ENCODE measurements around the gene DQX1.

- TF ChIP-seq CTCF (conservative IDR thresholded peaks at IDR 0.05 in 1 of 2, IDR thresholded peaks at IDR 0.05 in 1 of 2; ENCODE audit: extremely low read depth in 1 of 2, insufficient read depth in 1 of 2, low read depth in 1 of 2, low read length in 2 of 2) (no peak), EZH2 (IDR thresholded peaks at IDR 0.05; ENCODE audit: borderline replicate concordance, low read length) (no peak)
Measured at GRCh38 chr2:74502720-74503505, 23.1 kb downstream of the DQX1 start.

Data from mammary epithelial cell (primary cell).